Esophagus squamous epithelium (tissue), 5 donors: ENCODE data around the gene RDH5. TPM values are rescaled to one million over a fixed set of nuclear protein-coding genes. Genes with fewer than 3 reads are reported as not detected.

ENCODE experiments used
- DNase-seq: peaks from one replicate; lab custom pipeline; 2025; lab: John Stamatoyannopoulos, UW
- H3K27ac ChIP-seq, 4 donors: fragments of 200-600 bp; sonication (generic); one replicate each; pipeline ENCODE4 v1.5.1; 2016 to 2019; ENCODE audit warnings: mild to moderate bottlenecking in 1 of 4
- H3K27me3 ChIP-seq, 4 donors: fragments of 200-600 bp; sonication (generic); 1 replicate in 3 of 4; 2 replicates in 1 of 4; pipeline versions ENCODE4 v1.5.1 to v1.6.0; 2017 to 2021; ENCODE audit warnings: antibody characterized with exemption in 1 of 4
- H3K36me3 ChIP-seq, 3 donors: fragments of 200-600 bp; sonication (generic); one replicate each; pipeline ENCODE4 v1.5.1; 2016 to 2019
- H3K4me1 ChIP-seq, 3 donors: fragments of 200-600 bp; sonication (generic); one replicate each; pipeline ENCODE4 v1.5.1; 2017 to 2019
- H3K4me3 ChIP-seq, 4 donors: fragments of 200-600 bp; sonication (generic); 1 replicate in 3 of 4; 2 replicates in 1 of 4; pipeline ENCODE4 v1.5.1; 2016 to 2019; ENCODE audit warnings: mild to moderate bottlenecking in 2 of 4, moderate library complexity in 1 of 4
- H3K9me3 ChIP-seq, 3 donors: fragments of 200-600 bp; sonication (generic); one replicate each; pipeline ENCODE4 v1.5.1; 2016 to 2019
- CTCF ChIP-seq, 6 experiments: fragments of 450-650 bp in 4 of 6; fragments of 200-600 bp in 2 of 6; sonication (generic) in 2 of 6; IDR thresholded peaks; one replicate each; pipeline ENCODE4 v1.5.1; 2016 to 2019; ENCODE audit warnings: antibody characterized with exemption in 6 of 6, mild to moderate bottlenecking in 4 of 6, moderate library complexity in 4 of 6
- POLR2A ChIP-seq, 4 donors: fragments of 450-650 bp; IDR thresholded peaks; one replicate each; pipeline ENCODE4 v1.6.1; 2017; ENCODE audit warnings: antibody characterized with exemption in 4 of 4, mild to moderate bottlenecking in 4 of 4, moderate library complexity in 3 of 4
- WGBS, 2 donors: methylation state at CpG; one replicate each; pipeline ENCODE4 v1.1.5; 2018; 5-methylcytosine and 5-hydroxymethylcytosine counted together
- intact Hi-C: fragments of 100-400 bp; cut with DNase I; formaldehyde crosslinking; loops from one replicate; pipeline ENCODE4 v1.15.0; 2022
- total RNA-seq, 4 donors: library from RNA; depleted of rRNA; stranded (reverse); fragments of >200 nt; gene quantifications; one replicate each; pipeline ENCODE4 v1.1.0, GENCODE V29; 2016
- donor health status: DM: yes; HTN: yes; CAD: no.

Gene RDH5
- total RNA-seq, 4 donors from 2014 or later = 1.3 to 13.5 (median 4.1) TPM

- no peak for TF ChIP-seq POLR2A (IDR thresholded peaks at IDR 0.05)
- TF ChIP-seq CTCF (IDR thresholded peaks at IDR 0.05) = peak in 5 of 6 experiments; percentile 10 to 34 (median 25)
- peak overlapping the region; percentile 5 to 65 (median 58) for H3K4me3 ChIP-seq
- WGBS, 2 donors = 46 to 47% methylated on average over 3 to 5 of the region's 5 CpGs
- no peak for DNase-seq
- peak overlapping the region; percentile 50 to 88 (median 84) for H3K27ac ChIP-seq
- peaks cover 12 to 50% (median 13%) of the 10 kb centered on the region in 3 donors for H3K4me1 ChIP-seq
- H3K36me3 ChIP-seq = no peaks in the 10 kb centered on the region
- H3K27me3 ChIP-seq = peaks cover 0 to 38% (median 1%) of the 10 kb centered on the region in 4 donors
- intact Hi-C loops = no loop called here
- no peaks in the 10 kb centered on the region for H3K9me3 ChIP-seq
Measured at GRCh38 chr12:55705782-55706402, 14.3 kb upstream of the RDH5 start.

GRCh38 chr12:55706568-55707218, 13.5 kb upstream of the RDH5 start:
- DNase-seq = no peak
- Histone ChIP-seq H3K4me1 (peaks cover 12 to 42% (median 13%) of the 10 kb centered on the region in 3 donors), H3K9me3 (no peaks in the 10 kb centered on the region), H3K36me3 (no peaks in the 10 kb centered on the region), H3K27ac (peak overlapping the region; percentile 50 to 88 (median 84)), H3K4me3 (peak overlapping the region; percentile 33 to 65 (median 58)), H3K27me3 (peaks cover 0 to 38% (median 1%) of the 10 kb centered on the region in 4 donors)
- intact Hi-C loops = no loop called here
- TF ChIP-seq CTCF (IDR thresholded peaks at IDR 0.05) (no peak), POLR2A (IDR thresholded peaks at IDR 0.05) (no peak)
- WGBS, 2 donors = 65 to 80% methylated on average over 2 of the region's 2 CpGs

GRCh38 chr12:55707219-55707671, 12.9 kb upstream of the RDH5 start:
- no peaks in the 10 kb centered on the region for H3K9me3 ChIP-seq
- WGBS, 2 donors = 15 to 25% methylated on average over 2 to 9 of the region's 22 CpGs
- peak overlapping the region; percentile 33 to 65 (median 58) for H3K4me3 ChIP-seq
- H3K36me3 ChIP-seq = no peaks in the 10 kb centered on the region
- H3K4me1 ChIP-seq = peaks cover 12 to 42% (median 15%) of the 10 kb centered on the region in 3 donors
- TF ChIP-seq POLR2A (IDR thresholded peaks at IDR 0.05) (no peak), CTCF (IDR thresholded peaks at IDR 0.05) (no peak)
- DNase-seq = no peak
- H3K27me3 ChIP-seq = peaks cover 0 to 38% (median 1%) of the 10 kb centered on the region in 4 donors
- peak overlapping the region; percentile 50 to 88 (median 84) for H3K27ac ChIP-seq
- intact Hi-C loops = no loop called here

- DNase-seq = no peak
Measured at GRCh38 chr12:55707841-55708694, 12.1 kb upstream of the RDH5 start, which contains the start of gene ITGA7. Gene ITGA7, minus strand, starts transcription at chr12:55707904. Its CDS starts 222 bp downstream, at chr12:55707682.

More at GRCh38 chr12:55707841-55708694, 12.1 kb upstream of the RDH5 start, which contains the start of gene ITGA7:
- Histone ChIP-seq H3K9me3 (no peaks in the 10 kb centered on the region), H3K36me3 (no peaks in the 10 kb centered on the region), H3K27ac (peak within 1 kb of the TSS; percentile 50 to 88 (median 84)), H3K4me3 (peak within 1 kb of the TSS; percentile 33 to 65 (median 58)), H3K27me3 (peaks cover 0 to 38% (median 1%) of the 10 kb centered on the region in 4 donors), H3K4me1 (peaks cover 12 to 49% (median 18%) of the 10 kb centered on the region in 3 donors)
- WGBS, 2 donors = 0 to 7% methylated on average over 7 of the region's 39 CpGs
- TF ChIP-seq CTCF (IDR thresholded peaks at IDR 0.05) = no peak
- intact Hi-C loops = no loop called here
